Brain pericyte (primary cell): Measurements from ENCODE around the gene DRICH1.
"Not testable (repeated sequence)": the region's sequence is repeated elsewhere in the genome, so short reads cannot be mapped to it uniquely, and the experiment has no call there.

Experiments
- DNase-seq: peaks from one replicate; pipeline ENCODE4 v3.0.0-alpha.2; 2012; ENCODE audit warnings: low read depth, low spot score

DRICH1 gene

GRCh38 chr22:23598805-23599518, 33.2 kb downstream of the DRICH1 start:
- no peak for DNase-seq

- DNase-seq, result not testable (repeated sequence)
These were observed 34.4 kb downstream of the DRICH1 start for GRCh38 chr22:23597576-23598268.

- DNase-seq, result not testable (repeated sequence)
These were observed 36.2 kb downstream of the DRICH1 start for GRCh38 chr22:23595904-23596303.

GRCh38 chr22:23591846-23592245, 40.3 kb downstream of the DRICH1 start:
- DNase-seq, result no peak

- DNase-seq, result no peak
These were observed 40.8 kb downstream of the DRICH1 start for GRCh38 chr22:23591201-23591791.

GRCh38 chr22:23583836-23584235, 48.3 kb downstream of the DRICH1 start:
- no peak for DNase-seq

- DNase-seq, result no peak
These were observed 49.0 kb downstream of the DRICH1 start for GRCh38 chr22:23583153-23583552.

GRCh38 chr22:23581260-23581650, 50.9 kb downstream of the DRICH1 start:
- DNase-seq, result no peak

- DNase-seq, result no peak
These were observed 51.4 kb downstream of the DRICH1 start for GRCh38 chr22:23580576-23581259.

- no peak for DNase-seq
These were observed 52.1 kb downstream of the DRICH1 start, which contains the start of gene IGLL1 for GRCh38 chr22:23579870-23580575. Gene IGLL1, minus strand, starts transcription at chr22:23580290. Its CDS starts 100 bp downstream, at chr22:23580190.

- no peak for DNase-seq
These were observed 52.8 kb downstream of the DRICH1 start for GRCh38 chr22:23579280-23579679.

GRCh38 chr22:23578306-23578705, 53.8 kb downstream of the DRICH1 start:
- DNase-seq, result no peak

- DNase-seq, result no peak
These were observed 55.4 kb downstream of the DRICH1 start for GRCh38 chr22:23576681-23577080.

- no peak for DNase-seq
These were observed 56.5 kb downstream of the DRICH1 start for GRCh38 chr22:23575601-23576000.

GRCh38 chr22:23574877-23575276, 57.2 kb downstream of the DRICH1 start:
- no peak for DNase-seq

- DNase-seq, result no peak
These were observed 57.7 kb downstream of the DRICH1 start for GRCh38 chr22:23574371-23574811.

GRCh38 chr22:23573701-23574235, 58.4 kb downstream of the DRICH1 start:
- not testable (repeated sequence) for DNase-seq

GRCh38 chr22:23573106-23573505, 59.0 kb downstream of the DRICH1 start:
- DNase-seq, result not testable (repeated sequence)

- DNase-seq, result no peak
These were observed 60.6 kb downstream of the DRICH1 start for GRCh38 chr22:23571486-23571885.

GRCh38 chr22:23570681-23571080, 61.4 kb downstream of the DRICH1 start:
- DNase-seq, result no peak

GRCh38 chr22:23569716-23570115, 62.4 kb downstream of the DRICH1 start:
- DNase-seq, result no peak
